OCI-LY1 (cell line): ENCODE results near the gene GNG7.

ENCODE experiments used
- H2AFZ ChIP-seq: fragments of 200-600 bp; sonication (generic), shearing (Covaris generic); 2 replicates; pipeline ENCODE4 v1.6.0; 2014; ENCODE audit warnings: antibody characterized with exemption, mild to moderate bottlenecking, low read length
- H3F3A ChIP-seq: fragments of 200-600 bp; sonication (generic), shearing (Covaris generic); 2 replicates; pipeline ENCODE4 v1.6.0; 2014; ENCODE audit warnings: mild to moderate bottlenecking, antibody characterized with exemption, low read length, moderate library complexity; ENCODE audit not compliant: insufficient read depth
- H3K27ac ChIP-seq: fragments of 200-600 bp; sonication (generic); 2 replicates; pipeline ENCODE4 v1.5.1; 2014; ENCODE audit warnings: low read length, mixed run types, mild to moderate bottlenecking, low read depth; ENCODE audit not compliant: poor library complexity, severe bottlenecking
- H3K27me3 ChIP-seq: fragments of 200-600 bp; sonication (generic); 2 replicates; pipeline ENCODE4 v1.6.0; 2014; ENCODE audit warnings: antibody characterized with exemption, mild to moderate bottlenecking, low read length, moderate library complexity; ENCODE audit not compliant: insufficient read depth
- H3K36me3 ChIP-seq: fragments of 200-600 bp; sonication (generic); 2 replicates; pipeline ENCODE4 v1.6.1; 2014; ENCODE audit warnings: mild to moderate bottlenecking, antibody characterized with exemption, low read length, moderate library complexity, mixed read lengths; ENCODE audit not compliant: insufficient read depth
- H3K4me1 ChIP-seq: fragments of 200-600 bp; sonication (generic); 2 replicates; pipeline ENCODE4 v1.5.1; 2014; ENCODE audit warnings: mild to moderate bottlenecking, low read length, moderate library complexity; ENCODE audit not compliant: insufficient read depth, severe bottlenecking
- H3K4me2 ChIP-seq: fragments of 200-600 bp; sonication (generic), shearing (Covaris generic); 2 replicates; pipeline ENCODE4 v1.6.1; 2014; ENCODE audit warnings: low read length
- H3K4me3 ChIP-seq: fragments of 200-600 bp; sonication (generic); 2 replicates; pipeline ENCODE4 v1.5.1; 2014; ENCODE audit warnings: low read length, low read depth, mild to moderate bottlenecking, mixed read lengths; ENCODE audit not compliant: poor library complexity, severe bottlenecking
- H3K79me2 ChIP-seq: fragments of 200-600 bp; shearing (Covaris generic); 2 replicates; pipeline ENCODE4 v1.6.1; 2016; ENCODE audit warnings: mixed run types, low read length, mixed read lengths; ENCODE audit not compliant: insufficient read depth
- H3K9ac ChIP-seq: fragments of 200-600 bp; sonication (generic), shearing (Covaris generic); 2 replicates; pipeline ENCODE4 v1.6.1; 2014; ENCODE audit warnings: mild to moderate bottlenecking, low read length, mixed read lengths
- H3K9me2 ChIP-seq: fragments of 200-600 bp; sonication (generic), shearing (Covaris generic); 2 replicates; pipeline ENCODE4 v1.6.1; 2014; ENCODE audit warnings: low read depth, mild to moderate bottlenecking, low read length, mixed read lengths
- H3K9me3 ChIP-seq: fragments of 200-600 bp; shearing (Covaris generic); 2 replicates; pipeline ENCODE4 v1.6.1; 2014; ENCODE audit warnings: low read length, mixed read lengths
- H4K20me1 ChIP-seq: fragments of 200-600 bp; sonication (generic), shearing (Covaris generic); 2 replicates; pipeline ENCODE4 v1.6.0; 2016; ENCODE audit warnings: mild to moderate bottlenecking, low read length; ENCODE audit not compliant: insufficient read depth
- EZH2 ChIP-seq: fragments of 200-600 bp; sonication (generic), shearing (Covaris generic); IDR thresholded peaks from 2 replicates; pipeline ENCODE4 v1.8.0; 2017; ENCODE audit warnings: borderline replicate concordance, mixed run types, mild to moderate bottlenecking, antibody characterized with exemption, low read length, moderate library complexity, mixed read lengths
- TF ChIP-seq, protein P1 (sequence below): fragments of 200-600 bp; sonication (generic), shearing (Covaris generic); IDR thresholded peaks from 2 replicates; pipeline ENCODE4 v1.5.1; 2017; ENCODE audit warnings: mild to moderate bottlenecking, antibody characterized with exemption, low read length, moderate library complexity, mixed read lengths

GNG7 gene

DNA sequence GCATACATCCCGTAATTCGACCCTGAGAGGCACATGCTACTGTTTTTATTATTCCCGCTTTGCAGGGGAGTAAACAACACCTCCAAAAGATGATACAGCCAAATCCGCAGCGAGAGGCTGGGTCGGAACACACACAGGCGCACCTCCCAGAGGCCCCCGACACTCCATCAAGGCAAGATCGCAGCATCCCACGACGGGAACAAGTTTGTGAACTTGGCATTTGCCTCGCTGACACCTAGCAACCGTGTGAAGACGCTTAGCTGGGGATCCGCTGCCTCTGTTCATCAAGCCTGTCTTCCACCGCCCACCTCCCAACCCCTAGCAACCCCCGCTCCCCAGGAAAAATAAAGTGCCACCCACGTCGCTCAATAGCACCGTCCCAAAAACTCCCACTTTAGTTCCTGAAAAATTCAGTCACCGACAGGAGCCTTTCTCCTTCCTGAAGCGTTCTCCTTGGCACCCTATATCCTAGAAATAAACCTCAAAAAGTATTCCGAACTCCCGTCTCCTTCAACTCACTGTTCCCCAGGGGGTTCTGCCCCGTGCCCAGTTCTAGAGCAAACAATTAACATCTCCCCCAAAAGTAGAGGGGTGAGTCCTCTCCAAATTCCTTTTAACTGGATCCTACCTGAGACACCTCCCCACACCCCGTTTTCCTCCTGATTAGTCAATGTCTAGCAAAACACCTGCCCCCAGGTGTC lies 1.7 kb downstream of the GNG7 start:
- no peaks in the 10 kb centered on the region for H3K79me2 ChIP-seq
- H3K9me2 ChIP-seq = no peaks in the 10 kb centered on the region

DNA sequence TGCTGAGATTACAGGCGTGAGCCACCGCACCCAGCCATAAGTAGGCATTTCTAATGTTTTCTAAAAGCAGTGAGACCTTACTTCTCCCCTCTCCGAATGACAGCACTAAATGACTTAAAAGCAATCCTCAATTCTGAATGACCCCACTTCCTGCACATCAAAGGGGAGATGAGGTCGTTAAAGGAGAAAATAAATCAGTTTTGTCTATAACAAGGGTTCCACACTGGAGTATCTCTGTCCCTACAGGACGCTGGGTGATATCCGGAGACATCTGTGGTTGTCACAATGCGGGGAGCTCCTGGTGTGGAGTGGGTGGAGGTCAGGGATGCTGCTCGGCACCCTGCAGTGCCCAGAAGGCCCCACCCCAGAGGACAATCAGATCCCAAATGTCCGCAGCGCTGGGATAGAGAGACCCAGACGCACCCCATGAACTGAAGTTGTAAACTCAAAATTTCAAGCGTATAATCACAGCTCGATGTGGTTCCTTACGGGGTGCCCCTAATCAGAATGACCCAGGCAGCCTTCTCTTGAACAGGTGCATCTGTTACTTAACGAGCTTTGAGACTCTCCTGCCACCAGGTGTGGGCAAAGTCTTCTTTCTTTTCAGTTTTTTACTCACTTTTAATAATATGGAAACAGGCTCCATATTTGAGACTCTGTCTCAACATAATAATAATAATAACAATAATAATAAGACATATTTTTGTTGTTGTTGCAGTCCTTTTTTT lies 2.9 kb downstream of the GNG7 start:
- no peak overlapping the region for H2AFZ ChIP-seq

More for the DNA sequence above, 1.7 kb downstream of the GNG7 start:
- no peak overlapping the region for H3K27ac ChIP-seq
- H3K4me3 ChIP-seq = no peak overlapping the region
- no peaks in the 10 kb centered on the region for H4K20me1 ChIP-seq
- H3K9ac ChIP-seq = no peak overlapping the region
- H3K4me2 ChIP-seq = no peak overlapping the region
- no peaks in the 10 kb centered on the region for H3K36me3 ChIP-seq
- no peak for TF ChIP-seq EZH2
- TF ChIP-seq, protein P1, sequence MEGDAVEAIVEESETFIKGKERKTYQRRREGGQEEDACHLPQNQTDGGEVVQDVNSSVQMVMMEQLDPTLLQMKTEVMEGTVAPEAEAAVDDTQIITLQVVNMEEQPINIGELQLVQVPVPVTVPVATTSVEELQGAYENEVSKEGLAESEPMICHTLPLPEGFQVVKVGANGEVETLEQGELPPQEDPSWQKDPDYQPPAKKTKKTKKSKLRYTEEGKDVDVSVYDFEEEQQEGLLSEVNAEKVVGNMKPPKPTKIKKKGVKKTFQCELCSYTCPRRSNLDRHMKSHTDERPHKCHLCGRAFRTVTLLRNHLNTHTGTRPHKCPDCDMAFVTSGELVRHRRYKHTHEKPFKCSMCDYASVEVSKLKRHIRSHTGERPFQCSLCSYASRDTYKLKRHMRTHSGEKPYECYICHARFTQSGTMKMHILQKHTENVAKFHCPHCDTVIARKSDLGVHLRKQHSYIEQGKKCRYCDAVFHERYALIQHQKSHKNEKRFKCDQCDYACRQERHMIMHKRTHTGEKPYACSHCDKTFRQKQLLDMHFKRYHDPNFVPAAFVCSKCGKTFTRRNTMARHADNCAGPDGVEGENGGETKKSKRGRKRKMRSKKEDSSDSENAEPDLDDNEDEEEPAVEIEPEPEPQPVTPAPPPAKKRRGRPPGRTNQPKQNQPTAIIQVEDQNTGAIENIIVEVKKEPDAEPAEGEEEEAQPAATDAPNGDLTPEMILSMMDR = no peak
- H3F3A ChIP-seq = 0 out of 2 replicates have a peak, but pooled peaks cover 3% of the 10 kb centered on the region
- H3K4me1 ChIP-seq = peaks cover 17% of the 10 kb centered on the region
- H3K9me3 ChIP-seq = no peaks in the 10 kb centered on the region
- H2AFZ ChIP-seq = no peak overlapping the region
- no peaks in the 10 kb centered on the region for H3K27me3 ChIP-seq

DNA sequence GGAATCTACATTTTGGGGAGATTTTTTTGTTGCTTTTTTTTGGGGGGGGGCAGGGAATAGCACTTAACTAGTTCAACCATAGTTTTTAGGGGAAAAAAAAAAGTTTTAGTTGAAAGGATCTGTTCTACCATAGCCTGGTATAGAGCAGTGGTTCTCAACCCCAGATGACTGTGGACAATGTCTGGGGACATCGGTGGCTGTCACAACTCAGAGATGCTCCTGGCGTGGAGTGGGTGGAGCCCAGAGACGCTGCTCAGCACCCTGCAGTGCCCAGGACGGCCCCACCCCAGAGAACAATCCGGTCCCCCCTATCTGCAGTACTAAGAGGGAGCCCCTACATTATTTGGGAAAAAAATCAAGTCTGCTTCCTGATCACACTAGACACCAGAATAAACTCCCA lies 8.3 kb downstream of the GNG7 start:
- Histone ChIP-seq H3K4me1 (peaks cover 11% of the 10 kb centered on the region), H3K4me3 (no peak overlapping the region), H3K9me3 (no peaks in the 10 kb centered on the region), H3K9ac (no peak overlapping the region), H3F3A (0 out of 2 replicates have a peak, but pooled peaks cover 3% of the 10 kb centered on the region), H3K27ac (no peak overlapping the region), H2AFZ (no peak overlapping the region), H3K36me3 (no peaks in the 10 kb centered on the region), H3K27me3 (no peaks in the 10 kb centered on the region), H4K20me1 (no peaks in the 10 kb centered on the region), H3K4me2 (no peak overlapping the region), H3K9me2 (no peaks in the 10 kb centered on the region), H3K79me2 (no peaks in the 10 kb centered on the region)
- TF ChIP-seq, protein P1 = no peak
- TF ChIP-seq EZH2 = no peak

More for the DNA sequence above, 2.9 kb downstream of the GNG7 start:
- Histone ChIP-seq H3K27me3 (no peaks in the 10 kb centered on the region), H3K9me2 (no peaks in the 10 kb centered on the region), H3K79me2 (no peaks in the 10 kb centered on the region), H3K4me3 (no peak overlapping the region), H3F3A (0 out of 2 replicates have a peak, but pooled peaks cover 3% of the 10 kb centered on the region), H4K20me1 (no peaks in the 10 kb centered on the region), H3K27ac (no peak overlapping the region), H3K4me1 (peaks cover 17% of the 10 kb centered on the region), H3K9ac (no peak overlapping the region), H3K36me3 (no peaks in the 10 kb centered on the region), H3K4me2 (no peak overlapping the region), H3K9me3 (no peaks in the 10 kb centered on the region)
- TF ChIP-seq, protein P1 = no peak
- TF ChIP-seq EZH2 = no peak
